HG02678 (cell line): ENCODE measurements around the gene CTSW.

Source experiments
- ATAC-seq: cut with Tn5 transposase; IDR thresholded peaks from one replicate; pipeline ENCODE4 v1.9.1; 2021; ENCODE audit warnings: mild to moderate bottlenecking, moderate library complexity; ENCODE audit not compliant: unreplicated experiment

The CTSW gene

DNA sequence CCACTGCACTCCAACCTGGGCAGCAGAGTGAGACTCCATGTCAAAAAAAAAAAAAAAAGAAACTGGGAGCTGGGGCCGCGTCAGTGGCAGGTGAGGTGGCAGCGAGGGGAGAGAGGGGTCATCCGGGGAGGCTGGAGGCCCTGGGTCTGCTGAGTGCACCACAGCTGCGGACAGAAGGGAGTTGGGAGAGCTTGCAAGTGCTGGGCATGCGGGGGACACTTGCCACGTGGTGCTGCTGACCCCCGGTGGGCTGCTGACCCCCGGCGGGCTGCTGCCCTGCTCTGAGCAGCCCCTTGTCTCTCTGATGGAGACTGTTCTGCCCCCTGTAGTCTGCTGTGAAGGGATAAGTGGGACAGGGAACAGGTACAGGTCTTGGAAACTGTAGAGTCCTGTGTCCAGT is 42.2 kb downstream of the CTSW start:
- ATAC-seq = no peak

- no peak for ATAC-seq
These were observed 42.9 kb downstream of the CTSW start for GRCh38 chr11:65922565-65922964.

DNA sequence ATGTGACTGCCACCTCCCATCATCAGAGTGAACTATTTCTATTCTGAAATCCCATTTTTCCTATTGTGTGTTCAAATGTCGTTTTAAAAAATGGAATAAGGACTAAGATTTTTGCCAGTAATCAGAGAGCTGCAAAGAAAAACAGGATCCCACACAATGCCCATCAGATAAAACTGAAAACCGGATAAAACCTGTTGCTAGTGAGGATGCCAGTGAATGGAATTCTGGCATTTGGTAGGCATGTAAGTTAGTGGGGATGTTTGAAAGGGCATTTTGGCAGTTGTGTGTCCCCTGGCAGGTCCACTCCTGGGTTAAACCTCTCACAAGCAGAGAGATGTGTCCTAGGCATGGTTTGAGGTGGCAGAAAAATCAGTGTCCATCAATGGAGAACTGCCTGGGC is 45.8 kb downstream of the CTSW start:
- no peak for ATAC-seq

- ATAC-seq = no peak
These were observed 48.3 kb downstream of the CTSW start for GRCh38 chr11:65927904-65928397.

GRCh38 chr11:65928667-65929066 is 49.0 kb downstream of the CTSW start:
- no peak for ATAC-seq

- no peak for ATAC-seq
These were observed 52.3 kb downstream of the CTSW start for GRCh38 chr11:65931773-65932557.

GRCh38 chr11:65932558-65932919 is 52.9 kb downstream of the CTSW start:
- ATAC-seq = no peak
